Superior temporal gyrus (tissue), 1 donor: ENCODE data around the gene CACFD1.

Experiments
- DNase-seq: peaks from one replicate; pipeline ENCODE4 v3.0.0-alpha.2; 2016; ENCODE audit errors: extremely low spot score

CACFD1 gene

GRCh38 chr9:133516961-133517350, 57.2 kb downstream of the CACFD1 start:
- no peak for DNase-seq

DNA sequence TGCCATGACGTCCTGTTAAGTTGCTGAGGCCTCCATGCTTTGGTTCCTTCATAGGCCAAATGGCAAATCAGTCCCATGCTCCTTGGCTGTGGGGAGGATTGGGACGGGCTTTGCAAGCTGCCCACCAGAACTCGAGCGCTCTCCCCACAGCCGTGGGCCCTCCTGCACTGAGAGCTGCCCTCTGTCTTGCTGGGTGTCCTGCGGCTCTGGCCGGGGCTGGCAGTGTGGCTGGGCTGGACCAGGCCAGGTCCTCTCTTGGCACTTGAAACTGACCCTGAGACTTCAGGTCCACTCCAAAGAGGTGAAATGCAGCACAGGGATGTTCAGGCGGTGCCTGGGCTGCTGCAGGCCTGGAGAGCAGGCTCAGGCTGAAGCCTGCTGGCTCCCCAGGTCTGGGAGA, 57.9 kb downstream of the CACFD1 start:
- no peak for DNase-seq

- no peak for DNase-seq
These were observed 58.4 kb downstream of the CACFD1 start for GRCh38 chr9:133518200-133518599.

- DNase-seq: no peak
These were observed 59.1 kb downstream of the CACFD1 start for GRCh38 chr9:133518706-133519449.

- DNase-seq: no peak
These were observed 59.9 kb downstream of the CACFD1 start for GRCh38 chr9:133519693-133520092.

DNA sequence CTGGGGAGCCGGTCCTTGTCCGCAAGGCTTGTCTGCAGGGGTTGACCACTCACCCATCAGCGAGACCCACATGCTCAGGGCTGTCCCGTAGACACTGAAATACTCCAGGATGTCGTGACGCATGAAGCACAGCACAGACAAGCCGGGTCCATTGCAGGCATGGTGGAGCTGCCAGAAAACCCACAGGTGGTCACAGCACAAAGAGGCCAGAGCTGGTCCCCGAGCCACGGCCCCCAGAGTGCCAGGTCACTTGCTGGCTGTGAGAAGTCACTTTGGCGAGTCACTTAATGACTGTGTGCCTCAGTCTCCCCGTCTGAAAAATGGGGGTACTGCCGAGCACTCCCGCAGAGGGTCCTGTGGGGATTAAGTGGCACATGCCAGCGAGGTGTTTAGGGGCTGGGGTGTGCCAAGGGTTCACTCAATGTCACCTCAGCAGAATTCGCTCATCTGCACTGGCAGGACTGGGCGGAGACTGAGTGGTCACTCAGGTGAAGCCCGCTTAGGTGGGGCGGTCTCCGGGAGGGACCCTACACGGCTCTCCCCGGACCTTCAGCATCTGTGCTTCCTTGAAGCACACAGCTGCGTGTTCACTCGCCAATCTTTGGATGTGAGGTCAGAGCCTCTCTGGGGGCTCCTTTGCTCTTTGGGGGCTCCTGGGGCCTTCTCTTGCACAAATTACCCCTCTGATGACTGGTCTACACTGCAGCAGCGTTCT, 60.5 kb downstream of the CACFD1 start:
- no peak for DNase-seq
